BJ (cell line): ENCODE results near the gene SCART1. TPM values are rescaled to one million over a fixed set of nuclear protein-coding genes. Genes with fewer than 3 reads are reported as not detected.
"Not testable (repeated sequence)": the region's sequence is repeated elsewhere in the genome, so short reads cannot be mapped to it uniquely, and the experiment has no call there.

Source experiments
- CTCF ChIA-PET: fragments of 350-600 bp; formaldehyde crosslinking; extraction: SDS; loops from one replicate; lab custom pipeline; 2021; ENCODE audit warnings: antibody characterized with exemption, inconsistent platforms; lab: Yijun Ruan, JAX
- POLR2A ChIA-PET: fragments of 300-600 bp; sonication (Branson Sonifier 250); formaldehyde crosslinking; extraction: SDS; loops from one replicate; lab custom pipeline; 2021; ENCODE audit warnings: antibody characterized with exemption; lab: Charles Lee
- DNase-seq: peaks from one replicate; pipeline ENCODE4 v3.0.0-alpha.2; 2011; ENCODE audit warnings: low read depth
- H3K27me3 ChIP-seq: 2 replicates; pipeline ENCODE4 v1.6.0; 2011; ENCODE audit warnings: low read length; ENCODE audit not compliant: control insufficient read depth, insufficient read depth
- H3K36me3 ChIP-seq: 2 replicates; pipeline ENCODE4 v1.5.1; 2011; ENCODE audit warnings: low read length; ENCODE audit not compliant: control insufficient read depth, insufficient read depth
- H3K4me3 ChIP-seq: 2 replicates; pipeline ENCODE4 v1.5.1; 2011; ENCODE audit warnings: low read depth, mild to moderate bottlenecking, control low read depth, low read length
- polyA plus RNA-seq: library from polyadenylated mRNA; depleted of rRNA; stranded (reverse); fragments of >200 nt; gene quantifications from 2 replicates; pipeline ENCODE4 v1.2.3, GENCODE V29; 2011
- TF ChIP-seq, protein P1 (sequence below): IDR thresholded peaks from 2 replicates; pipeline ENCODE4 v1.5.1; 2011; ENCODE audit warnings: low read depth, mild to moderate bottlenecking, control low read depth, inconsistent platforms, low read length, moderate library complexity; ENCODE audit not compliant: insufficient read depth

SCART1 gene
- polyA plus RNA-seq, 1 experiment: 1.3 TPM

DNA sequence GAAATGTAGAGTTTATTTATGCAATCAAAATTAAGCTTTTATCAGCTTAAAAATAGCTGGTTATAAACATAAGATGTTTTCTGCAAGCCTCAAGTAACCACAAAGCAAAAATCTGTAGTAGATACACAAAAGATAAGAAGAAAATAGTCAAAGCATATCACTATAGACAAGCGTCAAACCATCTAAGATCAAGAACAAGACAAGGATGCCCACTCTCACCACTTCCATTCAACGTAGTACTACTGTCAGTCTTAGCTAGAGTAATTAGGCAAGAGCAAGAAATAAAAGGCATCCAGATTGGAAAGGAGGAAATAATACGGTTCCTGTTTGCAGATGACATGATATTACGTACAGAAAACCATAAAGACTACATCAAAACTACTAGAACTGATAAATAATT is 56.0 kb downstream of the SCART1 start:
- no peak for DNase-seq
- no peak overlapping the region for H3K4me3 ChIP-seq
- CTCF ChIA-PET: interaction anchor here (0.9 to 1.9 kb wide), 5 partner anchors 9 to 180 kb away, joined by 3 to 4 read pairs (median 4); no protein-coding TSS in a partner anchor
- POLR2A ChIA-PET: no interaction called here
- H3K27me3 ChIP-seq: no peaks in the 10 kb centered on the region
- no peaks in the 10 kb centered on the region for H3K36me3 ChIP-seq
- TF ChIP-seq, protein P1, sequence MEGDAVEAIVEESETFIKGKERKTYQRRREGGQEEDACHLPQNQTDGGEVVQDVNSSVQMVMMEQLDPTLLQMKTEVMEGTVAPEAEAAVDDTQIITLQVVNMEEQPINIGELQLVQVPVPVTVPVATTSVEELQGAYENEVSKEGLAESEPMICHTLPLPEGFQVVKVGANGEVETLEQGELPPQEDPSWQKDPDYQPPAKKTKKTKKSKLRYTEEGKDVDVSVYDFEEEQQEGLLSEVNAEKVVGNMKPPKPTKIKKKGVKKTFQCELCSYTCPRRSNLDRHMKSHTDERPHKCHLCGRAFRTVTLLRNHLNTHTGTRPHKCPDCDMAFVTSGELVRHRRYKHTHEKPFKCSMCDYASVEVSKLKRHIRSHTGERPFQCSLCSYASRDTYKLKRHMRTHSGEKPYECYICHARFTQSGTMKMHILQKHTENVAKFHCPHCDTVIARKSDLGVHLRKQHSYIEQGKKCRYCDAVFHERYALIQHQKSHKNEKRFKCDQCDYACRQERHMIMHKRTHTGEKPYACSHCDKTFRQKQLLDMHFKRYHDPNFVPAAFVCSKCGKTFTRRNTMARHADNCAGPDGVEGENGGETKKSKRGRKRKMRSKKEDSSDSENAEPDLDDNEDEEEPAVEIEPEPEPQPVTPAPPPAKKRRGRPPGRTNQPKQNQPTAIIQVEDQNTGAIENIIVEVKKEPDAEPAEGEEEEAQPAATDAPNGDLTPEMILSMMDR: no peak

DNA sequence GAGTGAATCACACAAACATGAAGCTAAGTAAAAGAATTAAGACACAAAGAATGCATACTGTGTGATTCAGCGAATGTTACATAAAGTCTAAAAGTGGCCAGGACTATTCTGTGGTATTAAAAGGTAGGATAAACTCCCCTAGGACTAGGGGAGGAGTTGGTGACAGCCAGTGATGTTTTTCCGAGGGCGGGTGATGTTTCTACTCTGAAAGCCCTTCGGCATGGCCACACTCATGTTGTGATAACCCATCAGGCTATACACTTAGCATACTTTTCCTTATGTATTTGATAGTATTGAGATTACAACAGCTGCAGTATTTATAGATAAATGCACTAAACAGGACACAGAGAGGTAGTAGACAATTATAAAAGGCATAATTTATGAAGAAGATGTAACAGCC is 57.7 kb downstream of the SCART1 start:
- TF ChIP-seq, protein P1: no peak
- H3K27me3 ChIP-seq: no peaks in the 10 kb centered on the region
- no peak overlapping the region for H3K4me3 ChIP-seq
- ChIA-PET POLR2A (no interaction called here), CTCF (interaction anchor here (1.9 kb wide), 1 partner anchor 12 kb away, joined by 4 read pairs; no protein-coding TSS in a partner anchor)
- no peaks in the 10 kb centered on the region for H3K36me3 ChIP-seq
- no peak for DNase-seq

DNA sequence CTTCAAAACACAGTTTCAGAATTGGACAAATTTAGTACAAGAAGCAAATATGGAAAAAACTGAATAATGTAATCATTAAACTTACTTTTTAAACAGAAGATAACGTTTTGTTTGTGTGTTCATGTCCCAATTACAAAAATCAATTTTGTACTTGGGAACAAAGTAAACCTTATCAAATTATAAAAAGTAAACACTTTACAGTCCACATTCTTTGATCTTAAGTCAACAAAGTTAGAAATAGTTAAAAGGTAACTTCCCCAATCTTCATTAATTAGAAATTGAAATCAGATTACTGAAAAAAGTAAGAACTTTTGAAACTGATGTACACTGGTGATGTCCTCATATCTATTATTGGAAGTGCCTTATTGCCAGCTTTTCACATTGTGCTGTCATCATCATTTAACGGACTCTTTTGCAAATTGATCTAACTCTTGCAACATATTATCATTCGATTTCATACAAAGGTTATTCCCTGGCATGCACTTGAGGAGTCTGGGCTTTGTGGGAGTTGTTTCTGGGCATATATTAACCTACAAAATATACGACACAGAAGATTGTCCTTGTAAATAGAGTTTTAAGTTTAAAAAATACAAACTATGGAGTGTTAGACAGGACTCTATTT is 58.3 kb downstream of the SCART1 start:
- no peaks in the 10 kb centered on the region for H3K27me3 ChIP-seq
- no peak overlapping the region for H3K4me3 ChIP-seq
- ChIA-PET CTCF (no interaction called here), POLR2A (no interaction called here)
- TF ChIP-seq, protein P1: no peak
- no peak for DNase-seq
- H3K36me3 ChIP-seq: no peaks in the 10 kb centered on the region

DNA sequence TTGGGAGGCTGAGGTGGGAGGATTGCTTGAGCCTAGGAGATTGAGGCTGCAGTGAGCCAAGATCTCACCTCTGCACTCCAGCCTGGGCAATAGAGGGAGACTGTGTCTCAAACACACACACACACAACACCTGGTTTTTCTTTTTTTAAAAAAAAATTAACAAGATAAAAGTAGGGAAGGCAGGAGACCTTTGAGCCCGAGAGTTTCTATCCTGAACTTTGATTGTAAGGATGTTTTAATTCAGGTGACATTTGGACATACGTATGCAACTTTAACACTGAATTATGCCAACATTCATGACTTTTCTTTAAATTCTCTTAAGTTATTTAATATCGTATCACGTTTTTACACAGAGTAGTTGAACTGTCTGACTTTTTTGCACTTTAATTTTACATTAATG is 61.7 kb downstream of the SCART1 start:
- TF ChIP-seq, protein P1: no peak
- CTCF ChIA-PET: no interaction called here

DNA sequence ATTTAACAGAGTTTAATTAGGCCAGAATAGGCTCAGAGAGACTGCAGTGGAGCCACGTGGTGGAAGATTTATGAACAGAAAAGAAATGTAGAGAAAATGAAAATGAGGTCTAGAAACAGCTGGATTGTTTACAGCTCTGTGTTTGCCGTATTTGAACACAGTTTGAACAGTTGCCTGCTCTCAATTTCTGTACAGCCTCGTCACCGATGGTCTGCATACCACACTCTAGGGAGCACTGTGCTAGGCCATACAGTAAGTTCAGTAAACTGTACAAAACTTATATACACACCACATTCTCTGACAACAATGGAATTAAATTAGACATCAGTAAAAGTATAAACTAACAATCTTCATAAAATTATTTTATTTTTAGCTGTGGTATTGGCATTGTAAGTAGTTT is 62.3 kb downstream of the SCART1 start:
- no peak overlapping the region for H3K4me3 ChIP-seq
- POLR2A ChIA-PET: no interaction called here
- TF ChIP-seq, protein P1: no peak
- CTCF ChIA-PET: no interaction called here
- DNase-seq: no peak
- H3K36me3 ChIP-seq: no peaks in the 10 kb centered on the region
- H3K27me3 ChIP-seq: no peaks in the 10 kb centered on the region

More for the DNA sequence above, 61.7 kb downstream of the SCART1 start:
- no peak for DNase-seq
- POLR2A ChIA-PET: no interaction called here
- H3K27me3 ChIP-seq: no peaks in the 10 kb centered on the region
- H3K36me3 ChIP-seq: no peaks in the 10 kb centered on the region
- no peak overlapping the region for H3K4me3 ChIP-seq

DNA sequence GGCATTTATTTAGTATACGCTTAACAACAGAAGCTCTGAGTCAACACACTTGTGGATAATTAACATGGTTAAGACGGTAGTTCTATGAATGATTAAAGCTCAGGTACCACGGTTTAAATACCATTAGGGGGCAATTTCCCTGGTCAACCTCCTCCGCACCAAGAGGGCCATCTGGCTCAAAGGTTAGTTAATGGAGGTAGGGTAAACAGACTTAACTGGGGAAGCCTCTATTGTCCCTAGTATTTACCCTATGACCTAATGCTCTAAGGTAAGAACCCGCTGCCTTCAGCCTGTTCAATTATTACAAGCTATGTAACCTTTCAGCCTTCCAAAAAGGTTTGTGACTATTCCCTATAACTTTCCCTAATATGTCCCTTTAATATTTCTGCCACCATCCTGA is 64.8 kb downstream of the SCART1 start:
- DNase-seq, POLR2A ChIA-PET, H3K4me3 ChIP-seq, H3K36me3 ChIP-seq, H3K27me3 ChIP-seq: not testable (repeated sequence)
- CTCF ChIA-PET: interaction anchor here (1.3 kb wide), 1 partner anchor 9 kb away, joined by 3 read pairs; no protein-coding TSS in a partner anchor
